ENCODE measurements around the gene MAP4K2. TPM values are rescaled to one million over a fixed set of nuclear protein-coding genes. Genes with fewer than 3 reads are reported as not detected.

MAP4K2 gene
- total RNA-seq, 1 experiment from 2014 or later: 24.7 TPM

DNA sequence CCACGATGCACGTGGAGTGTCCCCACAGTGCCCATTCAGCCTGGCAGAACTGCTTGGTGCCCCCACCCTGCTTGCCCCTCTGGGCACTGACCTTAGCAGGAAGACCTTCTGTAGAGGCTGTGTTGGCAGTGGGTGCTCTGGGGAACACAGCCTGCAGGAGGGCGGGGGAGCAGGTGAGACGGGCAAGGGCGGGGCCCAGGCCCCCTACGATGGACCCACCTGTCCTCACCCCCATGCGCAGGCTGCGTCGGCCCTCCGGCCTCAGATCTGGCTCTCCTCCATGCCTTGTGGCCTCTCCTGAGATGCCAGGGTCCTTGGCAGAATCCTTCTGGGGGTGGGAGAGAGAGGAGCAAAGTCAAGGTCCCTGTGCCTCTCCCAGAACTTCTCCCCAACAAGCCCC is 30.5 kb upstream of the MAP4K2 start:
- H3K27ac ChIP-seq (ENCODE audit: insufficient read length, low read depth, low read length): no peak overlapping the region
- TF ChIP-seq, protein P1, sequence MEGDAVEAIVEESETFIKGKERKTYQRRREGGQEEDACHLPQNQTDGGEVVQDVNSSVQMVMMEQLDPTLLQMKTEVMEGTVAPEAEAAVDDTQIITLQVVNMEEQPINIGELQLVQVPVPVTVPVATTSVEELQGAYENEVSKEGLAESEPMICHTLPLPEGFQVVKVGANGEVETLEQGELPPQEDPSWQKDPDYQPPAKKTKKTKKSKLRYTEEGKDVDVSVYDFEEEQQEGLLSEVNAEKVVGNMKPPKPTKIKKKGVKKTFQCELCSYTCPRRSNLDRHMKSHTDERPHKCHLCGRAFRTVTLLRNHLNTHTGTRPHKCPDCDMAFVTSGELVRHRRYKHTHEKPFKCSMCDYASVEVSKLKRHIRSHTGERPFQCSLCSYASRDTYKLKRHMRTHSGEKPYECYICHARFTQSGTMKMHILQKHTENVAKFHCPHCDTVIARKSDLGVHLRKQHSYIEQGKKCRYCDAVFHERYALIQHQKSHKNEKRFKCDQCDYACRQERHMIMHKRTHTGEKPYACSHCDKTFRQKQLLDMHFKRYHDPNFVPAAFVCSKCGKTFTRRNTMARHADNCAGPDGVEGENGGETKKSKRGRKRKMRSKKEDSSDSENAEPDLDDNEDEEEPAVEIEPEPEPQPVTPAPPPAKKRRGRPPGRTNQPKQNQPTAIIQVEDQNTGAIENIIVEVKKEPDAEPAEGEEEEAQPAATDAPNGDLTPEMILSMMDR (conservative IDR thresholded peaks at IDR 0.05): no peak
- H3K14ac ChIP-seq (ENCODE audit: insufficient read depth, low read length): no peak overlapping the region
- H2AFZ ChIP-seq (ENCODE audit: low read length): no peak overlapping the region
- Mint-ChIP-seq H3K4me3 (no peak overlapping the region; a peak in 1 of 5 replicates), H3K27me3 (ENCODE audit: low read depth) (no peaks in the 10 kb centered on the region), H3K27ac (no peak overlapping the region), H3K9me3 (no peaks in the 10 kb centered on the region), H3K36me3 (ENCODE audit: insufficient read depth in 1 of 3, low read depth in 3 of 3) (peaks cover 0 to 38% (median 16%) of the 10 kb centered on the region in 3 experiments; a peak in 3 of 7 replicates), H3K4me1 (no peaks in the 10 kb centered on the region)
- no peak overlapping the region for H2BK20ac ChIP-seq (ENCODE audit: low read depth, low read length, poor library complexity, severe bottlenecking)
- no peak overlapping the region for H3K9ac ChIP-seq (ENCODE audit: extremely low read depth, insufficient read length, low read length)
- no peak overlapping the region for H2AK5ac ChIP-seq (ENCODE audit: insufficient read length, low read length)
- H3K4ac ChIP-seq (ENCODE audit: low read depth, low read length): no peak overlapping the region
- no CpG with 5 or more reads among the region's 10 CpGs for WGBS (ENCODE audit: extremely low coverage, insufficient read length, low lambda C conversion rate)
- no peak overlapping the region for H3K56ac ChIP-seq (ENCODE audit: insufficient read length, low read depth, low read length)
- no peaks in the 10 kb centered on the region for H3K4me1 ChIP-seq (ENCODE audit: insufficient read depth, low read length)
- no peak overlapping the region for H4K8ac ChIP-seq (replicated peaks; ENCODE audit: insufficient read length, low read depth, low read length)
- H3K9me3 ChIP-seq (ENCODE audit: control insufficient read depth, low read depth, low read length): no peaks in the 10 kb centered on the region
- H3K79me2 ChIP-seq (ENCODE audit: insufficient read depth, low read length): no peaks in the 10 kb centered on the region
- no peak overlapping the region for H3K18ac ChIP-seq (ENCODE audit: insufficient read length, low read depth, low read length)
- no peaks in the 10 kb centered on the region for H3K23me2 ChIP-seq (ENCODE audit: insufficient read length, low read depth, low read length, poor library complexity, severe bottlenecking)
- no peak overlapping the region for H2BK5ac ChIP-seq (ENCODE audit: insufficient read length, low read length)
- H2BK120ac ChIP-seq (ENCODE audit: low read depth, low read length, poor library complexity, severe bottlenecking): no peak overlapping the region
- no peak overlapping the region for H3T11ph ChIP-seq (ENCODE audit: low read length)
- DNase-seq: no peak
- H4K91ac ChIP-seq (ENCODE audit: insufficient read length, low read depth, low read length): no peak overlapping the region
- H3K27me3 ChIP-seq (ENCODE audit: insufficient read depth, low read length): no peaks in the 10 kb centered on the region
- H4K20me1 ChIP-seq (ENCODE audit: control insufficient read depth, insufficient read depth, insufficient read length): no peaks in the 10 kb centered on the region
- no peak overlapping the region for H4K5ac ChIP-seq (ENCODE audit: insufficient read length, low read depth, low read length)
- H3K4me2 ChIP-seq (ENCODE audit: insufficient read depth, insufficient read length, low read length): no peak overlapping the region
- H3K23ac ChIP-seq (ENCODE audit: insufficient read length, low read depth, low read length): no peak overlapping the region
- no peak overlapping the region for H2BK15ac ChIP-seq (ENCODE audit: low read depth, low read length)
- no peak overlapping the region for H2BK12ac ChIP-seq (ENCODE audit: insufficient read length, low read depth, low read length)
- H3K79me1 ChIP-seq (ENCODE audit: insufficient read depth, low read depth, low read length, poor library complexity, severe bottlenecking): no peaks in the 10 kb centered on the region

Measured in H9 (cell line).